GM10248 (cell line): ENCODE results near the gene NKIRAS1.

Experiments used
- CTCF ChIA-PET: fragments of 300-600 bp; sonication (Branson Sonifier 250); formaldehyde crosslinking; extraction: SDS; loops from one replicate; lab custom pipeline; 2021; ENCODE audit warnings: antibody characterized with exemption; lab: Yijun Ruan, JAX
- POLR2A ChIA-PET: fragments of 350-650 bp; sonication (Branson Sonifier 250); formaldehyde crosslinking; extraction: SDS; loops from one replicate; lab custom pipeline; 2020; ENCODE audit warnings: antibody characterized with exemption; lab: Yijun Ruan, JAX
- DNase-seq: peaks from one replicate; pipeline ENCODE4 v3.0.0; 2012; ENCODE audit errors: extremely low spot score
- TF ChIP-seq, protein P1 (sequence below): IDR thresholded peaks from 2 replicates; pipeline ENCODE4 v1.5.1; 2012; ENCODE audit warnings: mild to moderate bottlenecking, low read depth; ENCODE audit errors: extremely low read depth, missing control alignments, control extremely low read depth

NKIRAS1 gene

DNA sequence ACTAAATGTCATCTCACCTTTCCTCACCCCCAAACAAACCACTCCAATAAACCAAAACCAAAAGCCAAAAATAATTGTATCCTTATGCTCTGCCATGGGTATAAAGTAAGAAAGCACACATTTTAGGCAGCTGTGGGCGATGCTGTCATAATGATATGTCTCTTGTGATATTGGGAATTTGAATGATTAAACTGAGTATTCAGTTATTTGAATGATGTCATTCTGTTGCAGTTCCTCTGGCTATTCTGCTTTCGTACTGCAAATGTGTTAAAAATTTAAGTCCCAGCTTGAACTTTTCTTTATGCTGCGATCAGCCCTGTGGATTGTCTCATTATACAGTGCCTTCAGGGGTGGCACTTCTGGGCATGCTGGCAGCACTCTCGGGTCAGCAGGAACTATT is 17.5 kb upstream of the NKIRAS1 start:
- DNase-seq = no peak
- ChIA-PET POLR2A (no interaction called here), CTCF (no interaction called here)
- TF ChIP-seq, protein P1, sequence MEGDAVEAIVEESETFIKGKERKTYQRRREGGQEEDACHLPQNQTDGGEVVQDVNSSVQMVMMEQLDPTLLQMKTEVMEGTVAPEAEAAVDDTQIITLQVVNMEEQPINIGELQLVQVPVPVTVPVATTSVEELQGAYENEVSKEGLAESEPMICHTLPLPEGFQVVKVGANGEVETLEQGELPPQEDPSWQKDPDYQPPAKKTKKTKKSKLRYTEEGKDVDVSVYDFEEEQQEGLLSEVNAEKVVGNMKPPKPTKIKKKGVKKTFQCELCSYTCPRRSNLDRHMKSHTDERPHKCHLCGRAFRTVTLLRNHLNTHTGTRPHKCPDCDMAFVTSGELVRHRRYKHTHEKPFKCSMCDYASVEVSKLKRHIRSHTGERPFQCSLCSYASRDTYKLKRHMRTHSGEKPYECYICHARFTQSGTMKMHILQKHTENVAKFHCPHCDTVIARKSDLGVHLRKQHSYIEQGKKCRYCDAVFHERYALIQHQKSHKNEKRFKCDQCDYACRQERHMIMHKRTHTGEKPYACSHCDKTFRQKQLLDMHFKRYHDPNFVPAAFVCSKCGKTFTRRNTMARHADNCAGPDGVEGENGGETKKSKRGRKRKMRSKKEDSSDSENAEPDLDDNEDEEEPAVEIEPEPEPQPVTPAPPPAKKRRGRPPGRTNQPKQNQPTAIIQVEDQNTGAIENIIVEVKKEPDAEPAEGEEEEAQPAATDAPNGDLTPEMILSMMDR = no peak

DNA sequence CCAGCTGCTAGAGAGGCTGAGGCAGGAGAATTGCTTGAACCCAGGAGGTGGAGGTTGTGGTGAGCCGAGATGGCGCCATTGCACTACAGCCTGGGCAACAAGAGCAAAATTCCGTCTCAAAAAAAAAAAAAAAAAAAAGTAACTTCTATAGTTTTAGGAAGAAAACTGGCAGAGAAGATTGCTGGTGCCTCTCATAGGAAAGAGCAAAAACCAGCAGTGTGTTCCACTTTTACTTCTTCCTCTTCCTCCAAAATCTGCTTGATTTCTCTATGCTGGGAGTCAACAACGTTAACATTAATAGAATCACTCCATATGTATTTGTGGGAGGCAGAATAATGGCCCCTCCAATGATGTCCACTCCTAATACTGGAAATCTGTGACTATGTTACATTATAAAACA is 15.8 kb upstream of the NKIRAS1 start:
- DNase-seq = no peak
- POLR2A ChIA-PET = no interaction called here
- TF ChIP-seq, protein P1 = no peak
- CTCF ChIA-PET = no interaction called here

DNA sequence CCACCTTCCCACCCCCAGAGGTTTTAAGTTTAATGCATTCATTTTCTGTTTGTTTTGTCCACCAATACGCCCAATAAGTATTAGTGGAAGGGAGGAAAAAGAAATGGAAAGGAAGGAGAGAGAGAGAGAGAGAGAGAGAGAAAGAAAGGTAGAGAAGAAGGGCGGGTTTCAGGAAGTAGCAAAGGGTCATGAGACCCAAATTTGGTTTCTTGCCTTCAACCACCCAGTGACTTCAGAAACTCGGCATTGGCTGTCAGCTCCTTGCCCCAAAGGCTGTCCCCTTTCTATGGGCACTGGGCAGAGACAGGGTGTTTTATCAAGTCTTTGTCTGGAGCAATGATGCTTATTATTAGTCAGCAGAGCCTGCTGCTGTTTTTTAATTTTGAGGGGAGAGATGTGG is 14.8 kb upstream of the NKIRAS1 start:
- TF ChIP-seq, protein P1 = no peak
- POLR2A ChIA-PET = no interaction called here
- no peak for DNase-seq
- CTCF ChIA-PET = no interaction called here

DNA sequence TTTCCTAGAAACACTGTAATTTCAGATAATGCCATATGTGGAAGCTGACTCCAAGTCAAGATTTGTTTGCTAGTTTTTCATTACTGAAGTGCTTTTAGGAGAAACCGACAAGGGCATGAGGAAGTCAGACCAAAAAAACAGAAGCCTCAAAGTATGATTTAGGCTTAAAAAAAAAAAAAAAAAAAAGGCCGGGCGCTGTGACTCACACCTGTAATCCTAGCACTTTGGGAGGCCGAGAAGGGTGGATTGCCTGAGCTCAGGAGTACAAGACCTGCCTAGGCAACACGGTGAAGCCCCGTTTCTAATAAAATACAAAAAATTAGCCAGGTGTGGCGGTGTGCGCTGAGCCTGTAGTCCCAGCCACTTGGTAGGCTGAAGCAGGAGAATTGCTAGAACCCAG is 11.7 kb upstream of the NKIRAS1 start:
- POLR2A ChIA-PET = interaction anchor here (1.0 kb wide), 1 partner anchor 10 kb away, joined by 4 read pairs; no protein-coding TSS in a partner anchor
- CTCF ChIA-PET = no interaction called here
- TF ChIP-seq, protein P1 = no peak
- no peak for DNase-seq

DNA sequence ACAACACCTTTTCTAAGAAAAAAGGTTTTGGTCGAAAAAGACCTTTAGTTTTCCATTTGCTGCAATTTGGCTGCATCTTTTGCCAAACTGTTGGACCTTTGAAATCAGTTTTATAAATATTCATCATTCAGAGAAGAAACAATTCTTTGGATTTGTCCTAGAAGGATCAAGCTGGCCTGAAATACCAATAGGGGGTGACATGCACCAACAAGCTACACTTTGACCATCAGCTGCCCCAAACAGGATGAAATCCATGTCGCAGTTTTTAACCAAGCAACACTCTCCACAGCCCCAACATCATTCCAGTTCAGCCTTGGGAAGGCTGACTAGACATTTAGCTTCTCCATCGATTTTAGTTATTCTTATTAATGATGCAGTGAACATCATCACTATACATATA is 9.9 kb upstream of the NKIRAS1 start:
- TF ChIP-seq, protein P1 = no peak
- DNase-seq = no peak
- ChIA-PET POLR2A (interaction anchor here (2.1 kb wide), 1 partner anchor 10 kb away, joined by 8 read pairs; the partner anchor contains the start of genes NKIRAS1 and RPL15), CTCF (no interaction called here)

DNA sequence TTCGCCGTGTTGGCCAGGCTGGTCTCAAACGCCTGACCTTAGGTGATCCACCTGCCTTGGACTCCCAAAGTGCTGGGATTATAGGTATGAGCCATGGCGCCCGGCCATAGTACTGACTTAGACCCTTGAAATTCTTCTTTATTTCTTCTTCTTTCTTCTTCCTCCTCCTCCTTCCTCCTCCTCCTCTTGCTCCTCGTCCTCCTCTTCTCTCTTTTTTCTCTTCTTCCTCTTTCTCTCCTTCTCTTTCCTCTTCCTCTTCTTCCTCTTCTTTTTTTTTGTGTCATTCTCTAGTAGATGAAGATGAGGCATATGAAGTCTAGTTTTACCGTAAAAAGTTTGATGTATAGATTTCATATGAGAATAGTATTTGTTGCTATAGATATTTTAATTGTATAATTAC is 9.5 kb upstream of the NKIRAS1 start:
- POLR2A ChIA-PET = interaction anchor here (2.1 kb wide), 1 partner anchor 9 kb away, joined by 8 read pairs; the partner anchor contains the start of genes NKIRAS1 and RPL15
- DNase-seq = no peak
- CTCF ChIA-PET = interaction anchor here (2.0 kb wide), 1 partner anchor 38 kb away, joined by 7 read pairs; no protein-coding TSS in a partner anchor
- TF ChIP-seq, protein P1 = no peak

DNA sequence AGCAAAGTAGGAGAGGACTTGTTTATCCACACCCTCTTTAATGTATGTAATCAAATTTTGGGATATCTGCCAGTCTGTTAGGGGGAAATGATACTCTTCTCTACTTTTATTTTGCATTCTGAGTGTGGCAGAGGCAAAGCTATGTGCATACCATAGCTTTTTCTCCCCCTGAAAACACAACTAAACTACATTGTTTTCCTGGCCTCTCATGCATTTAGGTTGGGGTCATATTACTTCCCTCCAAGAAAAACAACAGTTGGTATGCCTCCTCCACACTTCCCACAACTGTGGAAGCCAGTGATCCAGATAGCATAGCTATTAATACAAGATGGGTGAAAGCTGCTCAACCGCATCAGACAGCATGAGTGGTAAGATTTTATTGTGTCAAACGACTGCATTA is 7.0 kb upstream of the NKIRAS1 start:
- POLR2A ChIA-PET = no interaction called here
- DNase-seq = no peak
- CTCF ChIA-PET = interaction anchor here (0.9 to 2.2 kb wide), 3 partner anchors 12 to 31 kb away, joined by 3 to 6 read pairs (median 3); no protein-coding TSS in a partner anchor
- TF ChIP-seq, protein P1 = no peak
